OCI-LY3 (cell line): ENCODE measurements around the gene ISCA1.
A peak's percentile ranks its signal among the peaks of the same experiment; 100 is the strongest.

Source experiments
- H2AFZ ChIP-seq: fragments of 200-600, 300-600 bp; shearing (Covaris generic); 2 replicates; pipeline ENCODE4 v1.6.0; 2014; ENCODE audit warnings: antibody characterized with exemption, low read depth, low read length
- H3K27ac ChIP-seq: fragments of 200-600, 300-600 bp; sonication (generic); 2 replicates; pipeline ENCODE4 v1.5.1; 2014; ENCODE audit warnings: mild to moderate bottlenecking, low read length, moderate library complexity, mixed read lengths
- H3K27me3 ChIP-seq: fragments of 200-600, 300-600 bp; sonication (generic); 2 replicates; pipeline ENCODE4 v1.6.1; 2014; ENCODE audit warnings: low read depth, low read length, mixed read lengths
- H3K36me3 ChIP-seq: fragments of 200-600, 300-600 bp; sonication (generic); replicated peaks from 2 replicates; pipeline ENCODE3; 2014; ENCODE audit warnings: low read depth, low read length, mixed read lengths
- H3K4me1 ChIP-seq: fragments of 300-600, 200-600 bp; sonication (generic); 2 replicates; pipeline ENCODE4 v1.6.1; 2014; ENCODE audit warnings: low read length, mixed read lengths
- H3K4me2 ChIP-seq: fragments of 200-600, 300-600 bp; sonication (generic); 2 replicates; pipeline ENCODE4 v1.6.1; 2014; ENCODE audit warnings: low read length, mixed read lengths
- H3K4me3 ChIP-seq: fragments of 300-600, 200-600 bp; sonication (generic); 2 replicates; pipeline ENCODE4 v1.5.1; 2014; ENCODE audit warnings: antibody characterized with exemption, mild to moderate bottlenecking, low read length, moderate library complexity
- H3K79me2 ChIP-seq: fragments of 300-600, 200-600 bp; shearing (Covaris generic); 2 replicates; pipeline ENCODE4 v1.6.1; 2014; ENCODE audit warnings: mild to moderate bottlenecking, low read length, mixed read lengths
- H3K9ac ChIP-seq: fragments of 300-600, 200-600 bp; shearing (Covaris generic); 2 replicates; pipeline ENCODE4 v1.6.0; 2014; ENCODE audit warnings: mild to moderate bottlenecking, low read length, moderate library complexity
- H3K9me3 ChIP-seq: fragments of 200-600, 300-600 bp; shearing (Covaris generic); 2 replicates; pipeline ENCODE4 v1.6.1; 2014; ENCODE audit warnings: low read length, mixed read lengths; ENCODE audit not compliant: insufficient read depth
- H4K20me1 ChIP-seq: fragments of 200-600, 300-600 bp; sonication (generic); 2 replicates; pipeline ENCODE4 v1.6.1; 2016; ENCODE audit warnings: low read length, mixed read lengths; ENCODE audit not compliant: insufficient read depth
- EZH2phosphoT487 ChIP-seq: fragments of 200-600 bp; shearing (Covaris generic); IDR thresholded peaks from 2 replicates; pipeline ENCODE4 v1.6.1; 2018; ENCODE audit warnings: antibody characterized with exemption, mixed run types, low read depth
- TF ChIP-seq, protein P1 (sequence below): fragments of 200-600, 300-600 bp; sonication (generic); IDR thresholded peaks from 2 replicates; pipeline ENCODE4 v1.5.1; 2014; ENCODE audit warnings: antibody characterized with exemption, low read length, low read depth

ISCA1 gene

DNA sequence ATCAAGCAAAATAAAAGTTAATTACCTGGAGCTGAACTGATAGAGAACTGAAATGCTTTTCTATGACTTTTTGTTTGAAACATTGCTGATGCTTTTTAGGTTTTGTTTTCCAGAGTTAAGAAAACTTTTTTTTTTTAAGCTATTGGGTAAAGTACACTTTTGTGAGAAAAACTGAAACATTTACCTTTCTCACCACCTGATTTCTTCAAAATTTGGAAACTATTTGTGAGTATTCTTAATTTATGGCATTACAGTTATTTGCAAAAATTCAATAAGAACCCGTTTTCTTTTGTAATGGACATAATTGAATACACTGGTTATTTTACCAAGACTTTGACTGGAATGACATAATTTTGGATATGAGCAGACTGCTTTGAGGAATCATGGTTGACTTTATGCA lies 29.5 kb downstream of the ISCA1 start:
- Histone ChIP-seq H3K9me3 (0 out of 2 replicates have a peak, but pooled peaks cover 4% of the 10 kb centered on the region), H2AFZ (no peak overlapping the region), H3K27me3 (no peaks in the 10 kb centered on the region), H3K4me2 (no peak overlapping the region), H3K4me3 (no peak overlapping the region), H4K20me1 (no peaks in the 10 kb centered on the region), H3K79me2 (no peaks in the 10 kb centered on the region), H3K9ac (no peak overlapping the region), H3K27ac (no peak overlapping the region), H3K4me1 (no peaks in the 10 kb centered on the region), H3K36me3 (peaks cover 6% of the 10 kb centered on the region)
- TF ChIP-seq, protein P1, sequence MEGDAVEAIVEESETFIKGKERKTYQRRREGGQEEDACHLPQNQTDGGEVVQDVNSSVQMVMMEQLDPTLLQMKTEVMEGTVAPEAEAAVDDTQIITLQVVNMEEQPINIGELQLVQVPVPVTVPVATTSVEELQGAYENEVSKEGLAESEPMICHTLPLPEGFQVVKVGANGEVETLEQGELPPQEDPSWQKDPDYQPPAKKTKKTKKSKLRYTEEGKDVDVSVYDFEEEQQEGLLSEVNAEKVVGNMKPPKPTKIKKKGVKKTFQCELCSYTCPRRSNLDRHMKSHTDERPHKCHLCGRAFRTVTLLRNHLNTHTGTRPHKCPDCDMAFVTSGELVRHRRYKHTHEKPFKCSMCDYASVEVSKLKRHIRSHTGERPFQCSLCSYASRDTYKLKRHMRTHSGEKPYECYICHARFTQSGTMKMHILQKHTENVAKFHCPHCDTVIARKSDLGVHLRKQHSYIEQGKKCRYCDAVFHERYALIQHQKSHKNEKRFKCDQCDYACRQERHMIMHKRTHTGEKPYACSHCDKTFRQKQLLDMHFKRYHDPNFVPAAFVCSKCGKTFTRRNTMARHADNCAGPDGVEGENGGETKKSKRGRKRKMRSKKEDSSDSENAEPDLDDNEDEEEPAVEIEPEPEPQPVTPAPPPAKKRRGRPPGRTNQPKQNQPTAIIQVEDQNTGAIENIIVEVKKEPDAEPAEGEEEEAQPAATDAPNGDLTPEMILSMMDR, result no peak
- no peak for TF ChIP-seq EZH2phosphoT487

DNA sequence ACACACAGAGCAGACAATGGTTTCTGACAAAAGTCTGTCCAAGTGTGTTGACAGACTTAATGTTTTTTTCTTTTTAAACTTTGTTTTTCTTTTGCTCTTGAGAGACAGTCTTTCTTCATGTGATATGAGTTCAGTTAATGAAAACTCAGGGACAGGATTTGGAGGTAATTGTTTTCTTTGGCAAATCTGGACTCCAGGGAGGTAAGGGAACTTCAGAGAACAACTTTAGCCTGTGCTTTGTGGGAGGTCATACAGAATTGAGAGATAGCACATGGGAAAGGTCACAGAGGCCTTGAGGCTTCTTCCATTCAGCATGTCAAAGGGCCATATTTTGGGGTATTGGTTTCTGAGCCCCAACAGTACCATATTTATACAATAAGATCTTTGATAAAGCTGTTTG lies 32.2 kb downstream of the ISCA1 start:
- Histone ChIP-seq H2AFZ (no peak overlapping the region), H3K27me3 (0 out of 2 replicates have a peak, but pooled peaks cover 6% of the 10 kb centered on the region), H3K27ac (no peak overlapping the region), H3K79me2 (no peaks in the 10 kb centered on the region), H3K4me1 (peaks cover 3% of the 10 kb centered on the region), H3K4me3 (no peak overlapping the region), H4K20me1 (no peaks in the 10 kb centered on the region), H3K4me2 (no peak overlapping the region), H3K9ac (no peak overlapping the region), H3K9me3 (0 out of 2 replicates have a peak, but pooled peaks cover 4% of the 10 kb centered on the region), H3K36me3 (peaks cover 6% of the 10 kb centered on the region)
- TF ChIP-seq, protein P1, result no peak
- no peak for TF ChIP-seq EZH2phosphoT487

DNA sequence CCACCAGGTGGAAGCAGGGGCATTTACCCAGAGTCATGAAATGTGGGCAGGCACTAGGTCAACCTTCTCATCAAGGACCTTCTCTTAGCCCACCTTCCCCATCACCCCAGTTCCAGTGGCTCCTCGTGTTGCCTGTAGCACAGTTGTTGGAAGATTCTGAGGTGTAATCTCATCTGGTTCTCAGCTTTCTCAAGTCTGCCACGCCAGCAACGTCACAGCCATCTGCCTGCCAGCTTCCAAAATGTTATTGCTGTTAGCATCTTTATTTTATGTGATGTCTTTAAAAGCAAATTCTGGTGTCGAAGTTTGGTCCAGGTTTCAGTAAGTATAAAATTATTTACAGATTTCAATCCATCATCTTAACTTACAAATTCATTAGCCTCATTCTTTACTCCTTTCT lies 33.6 kb downstream of the ISCA1 start:
- no peaks in the 10 kb centered on the region for H4K20me1 ChIP-seq
- peaks cover 3% of the 10 kb centered on the region for H3K4me1 ChIP-seq
- no peak overlapping the region for H3K4me3 ChIP-seq
- H3K9me3 ChIP-seq, result 0 out of 2 replicates have a peak, but pooled peaks cover 4% of the 10 kb centered on the region
- peaks cover 6% of the 10 kb centered on the region for H3K36me3 ChIP-seq
- no peak overlapping the region for H3K9ac ChIP-seq
- no peak overlapping the region for H3K27ac ChIP-seq
- H2AFZ ChIP-seq, result no peak overlapping the region
- no peaks in the 10 kb centered on the region for H3K79me2 ChIP-seq
- H3K4me2 ChIP-seq, result no peak overlapping the region
- TF ChIP-seq EZH2phosphoT487, result no peak
- 0 out of 2 replicates have a peak, but pooled peaks cover 6% of the 10 kb centered on the region for H3K27me3 ChIP-seq

DNA sequence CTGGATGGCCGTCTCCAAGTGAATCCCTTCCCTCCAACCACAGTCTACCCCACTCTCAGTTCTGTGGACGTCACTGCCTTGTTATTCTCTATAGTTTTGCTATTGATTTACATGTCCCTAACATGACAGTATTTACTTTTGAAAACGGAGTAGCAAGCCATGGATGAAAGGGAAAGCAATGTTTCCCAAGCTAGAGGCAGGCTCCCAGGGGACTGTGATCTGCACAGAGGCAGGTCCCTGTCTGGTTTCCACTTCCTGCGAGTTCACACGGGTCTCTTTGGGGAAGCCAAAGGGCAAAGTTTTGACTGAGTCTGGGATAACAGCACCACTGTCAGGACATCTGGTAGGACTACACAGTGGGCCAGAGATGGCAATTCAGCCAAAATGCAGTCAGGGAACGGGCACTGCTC lies 35.6 kb downstream of the ISCA1 start:
- Histone ChIP-seq H3K36me3 (no peaks in the 10 kb centered on the region), H2AFZ (no peak overlapping the region), H3K27ac (no peak overlapping the region), H3K4me1 (peaks cover 3% of the 10 kb centered on the region), H3K9ac (no peak overlapping the region), H3K4me2 (peak overlapping the region; percentile 10), H3K79me2 (no peaks in the 10 kb centered on the region), H3K27me3 (0 out of 2 replicates have a peak, but pooled peaks cover 6% of the 10 kb centered on the region), H3K9me3 (no peaks in the 10 kb centered on the region), H3K4me3 (no peak overlapping the region), H4K20me1 (no peaks in the 10 kb centered on the region)
- TF ChIP-seq, protein P1, result peak; percentile 27; the same call in 1 of the 2 replicates
- no peak for TF ChIP-seq EZH2phosphoT487
